HG02798 (cell line): ENCODE data around the gene GAP43.

Experiments
- ATAC-seq: cut with Tn5 transposase; IDR thresholded peaks from one replicate; pipeline ENCODE4 v1.9.1; 2021; ENCODE audit warnings: mild to moderate bottlenecking; ENCODE audit not compliant: unreplicated experiment, poor library complexity

GAP43 gene

GRCh38 chr3:115692887-115693524 is 69.7 kb downstream of the GAP43 start:
- ATAC-seq, result peak; percentile 97

GRCh38 chr3:115693868-115694267 is 70.6 kb downstream of the GAP43 start:
- ATAC-seq, result no peak

- no peak for ATAC-seq
Observed at GRCh38 chr3:115695090-115695489, 71.8 kb downstream of the GAP43 start.

GRCh38 chr3:115697263-115698053 is 74.1 kb downstream of the GAP43 start:
- no peak for ATAC-seq

- peak; percentile 45 for ATAC-seq
Observed at GRCh38 chr3:115698851-115699591, 75.7 kb downstream of the GAP43 start.

- no peak for ATAC-seq
Observed at GRCh38 chr3:115699706-115700105, 76.4 kb downstream of the GAP43 start.

- no peak for ATAC-seq
Observed at GRCh38 chr3:115702598-115702997, 79.3 kb downstream of the GAP43 start.

- ATAC-seq, result no peak
Observed at GRCh38 chr3:115704661-115705338, 81.5 kb downstream of the GAP43 start.

GRCh38 chr3:115706311-115706829 is 83.1 kb downstream of the GAP43 start:
- no peak for ATAC-seq

- no peak for ATAC-seq
Observed at GRCh38 chr3:115708540-115708939, 85.2 kb downstream of the GAP43 start.

GRCh38 chr3:115709093-115709492 is 85.8 kb downstream of the GAP43 start:
- ATAC-seq, result no peak

- ATAC-seq, result no peak
Observed at GRCh38 chr3:115709931-115710330, 86.6 kb downstream of the GAP43 start.

- no peak for ATAC-seq
Observed at GRCh38 chr3:115710799-115711198, 87.5 kb downstream of the GAP43 start.

- ATAC-seq, result no peak
Observed at GRCh38 chr3:115712871-115713270, 89.6 kb downstream of the GAP43 start.

- ATAC-seq, result no peak
Observed at GRCh38 chr3:115713284-115713683, 90.0 kb downstream of the GAP43 start.

GRCh38 chr3:115715241-115715745 is 92.0 kb downstream of the GAP43 start:
- ATAC-seq, result no peak

GRCh38 chr3:115720983-115721382 is 97.7 kb downstream of the GAP43 start:
- no peak for ATAC-seq

- no peak for ATAC-seq
Observed at GRCh38 chr3:115725800-115726199, 102.5 kb downstream of the GAP43 start.

GRCh38 chr3:115727135-115727534 is 103.8 kb downstream of the GAP43 start:
- ATAC-seq, result no peak

GRCh38 chr3:115728013-115728412 is 104.7 kb downstream of the GAP43 start:
- ATAC-seq, result no peak
